Ishikawa (cell line): ENCODE data around the gene YAP1.

Experiments
- CEBPB ChIP-seq: IDR thresholded peaks from 2 replicates; pipeline ENCODE4 v1.6.1; 2012
- CREB1 ChIP-seq: IDR thresholded peaks from 2 replicates; pipeline ENCODE4 v1.6.1; 2012; ENCODE audit warnings: low read depth
- EGR1 ChIP-seq: IDR thresholded peaks from 2 replicates; pipeline ENCODE4 v1.6.1; 2012
- EP300 ChIP-seq: IDR thresholded peaks from 2 replicates; pipeline ENCODE4 v1.6.1; 2012; ENCODE audit warnings: borderline replicate concordance
- FOXM1 ChIP-seq: IDR thresholded peaks from 2 replicates; pipeline ENCODE4 v1.6.1; 2012; ENCODE audit warnings: low read depth, borderline replicate concordance
- NFIC ChIP-seq: IDR thresholded peaks from 2 replicates; pipeline ENCODE4 v1.6.1; 2012
- RAD21 ChIP-seq: IDR thresholded peaks from 2 replicates; pipeline ENCODE4 v1.6.1; 2012; ENCODE audit warnings: low read depth
- TAF1 ChIP-seq: IDR thresholded peaks from 2 replicates; pipeline ENCODE4 v1.6.1; 2012; ENCODE audit warnings: low read depth, mild to moderate bottlenecking
- TCF12 ChIP-seq: IDR thresholded peaks from 2 replicates; pipeline ENCODE4 v1.6.1; 2012; ENCODE audit warnings: low read depth
- TEAD4 ChIP-seq: IDR thresholded peaks from 2 replicates; pipeline ENCODE4 v1.6.1; 2012
- YY1 ChIP-seq: IDR thresholded peaks from 2 replicates; pipeline ENCODE4 v1.6.1; 2012; ENCODE audit warnings: low read depth
- ZBTB7A ChIP-seq: IDR thresholded peaks from 2 replicates; pipeline ENCODE4 v1.6.1; 2012; ENCODE audit warnings: low read depth
- TF ChIP-seq, protein P1 (sequence below): IDR thresholded peaks from 2 replicates; pipeline ENCODE4 v1.6.1; 2012
- TF ChIP-seq, protein P2 (sequence below): IDR thresholded peaks from 2 replicates; pipeline ENCODE4 v1.6.1; 2012
- TF ChIP-seq, protein P3 (sequence below): IDR thresholded peaks from 2 replicates; pipeline ENCODE4 v1.6.1; 2012; ENCODE audit warnings: low read depth, mild to moderate bottlenecking

The YAP1 gene

DNA sequence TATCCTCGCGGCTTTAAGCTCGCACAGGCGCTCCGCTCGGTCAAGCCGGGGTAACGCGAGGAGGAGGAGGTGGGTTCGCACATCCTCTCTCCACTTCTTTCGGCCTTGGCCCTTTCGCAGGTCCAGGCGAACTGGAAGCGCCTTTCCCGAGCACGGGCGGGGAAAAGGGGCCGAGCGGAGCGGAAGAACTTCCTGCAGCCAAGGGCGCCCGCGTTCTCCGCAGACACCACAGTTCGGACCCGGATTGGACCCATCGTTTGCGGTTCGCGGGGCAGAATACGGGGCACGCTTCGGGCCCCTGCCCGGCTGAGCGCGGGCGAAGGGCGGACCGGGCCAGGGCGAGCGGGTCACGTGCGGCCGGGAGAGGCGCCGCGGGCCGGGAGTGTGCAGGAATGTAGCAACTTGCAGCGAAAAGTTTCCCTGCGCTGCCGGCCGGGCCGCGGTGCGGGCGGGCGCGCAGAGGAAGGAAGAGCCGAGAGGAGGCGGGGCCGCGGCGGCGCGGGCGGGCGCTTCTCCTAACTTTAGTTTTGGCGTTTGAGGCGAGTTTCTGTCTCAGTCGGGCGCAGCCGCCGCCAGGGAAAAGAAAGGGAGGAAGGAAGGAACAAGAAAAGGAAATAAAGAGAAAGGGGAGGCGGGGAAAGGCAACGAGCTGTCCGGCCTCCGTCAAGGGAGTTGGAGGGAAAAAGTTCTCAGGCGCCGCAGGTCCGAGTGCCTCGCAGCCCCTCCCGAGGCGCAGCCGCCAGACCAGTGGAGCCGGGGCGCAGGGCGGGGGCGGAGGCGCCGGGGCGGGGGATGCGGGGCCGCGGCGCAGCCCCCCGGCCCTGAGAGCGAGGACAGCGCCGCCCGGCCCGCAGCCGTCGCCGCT is at the start of gene YAP1:
Gene YAP1, plus strand, starts transcription at position 552 of the 865 bp plus-strand sequence. CDS start 402 bp downstream, outside the sequence.
- TF ChIP-seq ZBTB7A (no peak), YY1 (peak; percentile 26; the same call in 1 of the 2 replicates), RAD21 (no peak), TAF1 (peak; percentile 60), EGR1 (peak; percentile 12), CEBPB (no peak), NFIC (peak; percentile 39; the same call in 1 of the 2 replicates), TEAD4 (peak; percentile 75), TCF12 (peak; percentile 13; the same call in 1 of the 2 replicates), EP300 (0 out of 2 replicates have a peak, but pooled peaks have one; percentile 40), CREB1 (no peak), FOXM1 (no peak)
- TF ChIP-seq, protein P1, sequence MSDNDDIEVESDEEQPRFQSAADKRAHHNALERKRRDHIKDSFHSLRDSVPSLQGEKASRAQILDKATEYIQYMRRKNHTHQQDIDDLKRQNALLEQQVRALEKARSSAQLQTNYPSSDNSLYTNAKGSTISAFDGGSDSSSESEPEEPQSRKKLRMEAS = peak; percentile 75; the same call in 1 of the 2 replicates
- TF ChIP-seq, protein P2, sequence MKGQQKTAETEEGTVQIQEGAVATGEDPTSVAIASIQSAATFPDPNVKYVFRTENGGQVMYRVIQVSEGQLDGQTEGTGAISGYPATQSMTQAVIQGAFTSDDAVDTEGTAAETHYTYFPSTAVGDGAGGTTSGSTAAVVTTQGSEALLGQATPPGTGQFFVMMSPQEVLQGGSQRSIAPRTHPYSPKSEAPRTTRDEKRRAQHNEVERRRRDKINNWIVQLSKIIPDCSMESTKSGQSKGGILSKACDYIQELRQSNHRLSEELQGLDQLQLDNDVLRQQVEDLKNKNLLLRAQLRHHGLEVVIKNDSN = peak; percentile 94
- TF ChIP-seq, protein P3, sequence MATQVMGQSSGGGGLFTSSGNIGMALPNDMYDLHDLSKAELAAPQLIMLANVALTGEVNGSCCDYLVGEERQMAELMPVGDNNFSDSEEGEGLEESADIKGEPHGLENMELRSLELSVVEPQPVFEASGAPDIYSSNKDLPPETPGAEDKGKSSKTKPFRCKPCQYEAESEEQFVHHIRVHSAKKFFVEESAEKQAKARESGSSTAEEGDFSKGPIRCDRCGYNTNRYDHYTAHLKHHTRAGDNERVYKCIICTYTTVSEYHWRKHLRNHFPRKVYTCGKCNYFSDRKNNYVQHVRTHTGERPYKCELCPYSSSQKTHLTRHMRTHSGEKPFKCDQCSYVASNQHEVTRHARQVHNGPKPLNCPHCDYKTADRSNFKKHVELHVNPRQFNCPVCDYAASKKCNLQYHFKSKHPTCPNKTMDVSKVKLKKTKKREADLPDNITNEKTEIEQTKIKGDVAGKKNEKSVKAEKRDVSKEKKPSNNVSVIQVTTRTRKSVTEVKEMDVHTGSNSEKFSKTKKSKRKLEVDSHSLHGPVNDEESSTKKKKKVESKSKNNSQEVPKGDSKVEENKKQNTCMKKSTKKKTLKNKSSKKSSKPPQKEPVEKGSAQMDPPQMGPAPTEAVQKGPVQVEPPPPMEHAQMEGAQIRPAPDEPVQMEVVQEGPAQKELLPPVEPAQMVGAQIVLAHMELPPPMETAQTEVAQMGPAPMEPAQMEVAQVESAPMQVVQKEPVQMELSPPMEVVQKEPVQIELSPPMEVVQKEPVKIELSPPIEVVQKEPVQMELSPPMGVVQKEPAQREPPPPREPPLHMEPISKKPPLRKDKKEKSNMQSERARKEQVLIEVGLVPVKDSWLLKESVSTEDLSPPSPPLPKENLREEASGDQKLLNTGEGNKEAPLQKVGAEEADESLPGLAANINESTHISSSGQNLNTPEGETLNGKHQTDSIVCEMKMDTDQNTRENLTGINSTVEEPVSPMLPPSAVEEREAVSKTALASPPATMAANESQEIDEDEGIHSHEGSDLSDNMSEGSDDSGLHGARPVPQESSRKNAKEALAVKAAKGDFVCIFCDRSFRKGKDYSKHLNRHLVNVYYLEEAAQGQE = no peak

DNA sequence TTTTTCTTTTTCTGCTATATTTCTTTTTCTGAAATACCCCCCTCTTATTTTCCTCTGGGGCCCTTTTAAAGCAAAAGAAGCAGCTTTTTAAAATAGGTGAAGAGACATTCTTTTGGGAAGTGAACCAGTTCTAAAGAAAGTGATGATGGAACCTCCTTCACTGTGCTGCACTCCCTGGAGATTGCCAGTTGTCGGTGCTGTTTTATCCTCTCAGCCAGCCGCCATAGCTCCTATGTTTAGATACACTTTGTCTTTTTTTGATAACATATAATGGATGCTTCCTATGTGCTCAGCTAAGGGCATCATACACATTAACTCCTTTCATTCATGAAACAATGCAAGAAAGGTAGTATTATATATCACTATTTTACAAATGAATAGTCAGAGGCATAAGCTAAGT is 49.0 kb upstream of the YAP1 start:
- peak; percentile 31; the same call in 1 of the 2 replicates for TF ChIP-seq RAD21
- TF ChIP-seq ZBTB7A = no peak

DNA sequence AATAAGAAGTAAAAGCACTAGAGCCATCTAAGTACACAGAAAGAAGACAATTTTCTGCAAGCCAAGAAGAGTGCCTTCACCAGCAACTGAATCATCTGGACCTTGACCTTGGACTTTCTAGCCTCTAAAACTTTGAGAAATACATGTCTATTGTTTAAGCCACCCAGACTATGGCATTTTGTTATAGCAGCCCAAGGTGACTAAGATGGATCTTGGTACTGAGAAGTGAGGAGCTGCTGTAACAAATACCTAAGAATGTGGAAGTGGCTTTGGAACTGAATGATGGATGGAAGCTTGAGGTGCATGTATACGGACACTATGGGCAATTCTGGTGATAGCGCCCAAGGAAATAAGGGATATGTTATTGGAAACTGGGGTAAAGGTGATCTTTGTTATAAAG is 48.1 kb upstream of the YAP1 start:
- no peak for TF ChIP-seq CEBPB
- TF ChIP-seq TCF12 = no peak
- no peak for TF ChIP-seq NFIC

DNA sequence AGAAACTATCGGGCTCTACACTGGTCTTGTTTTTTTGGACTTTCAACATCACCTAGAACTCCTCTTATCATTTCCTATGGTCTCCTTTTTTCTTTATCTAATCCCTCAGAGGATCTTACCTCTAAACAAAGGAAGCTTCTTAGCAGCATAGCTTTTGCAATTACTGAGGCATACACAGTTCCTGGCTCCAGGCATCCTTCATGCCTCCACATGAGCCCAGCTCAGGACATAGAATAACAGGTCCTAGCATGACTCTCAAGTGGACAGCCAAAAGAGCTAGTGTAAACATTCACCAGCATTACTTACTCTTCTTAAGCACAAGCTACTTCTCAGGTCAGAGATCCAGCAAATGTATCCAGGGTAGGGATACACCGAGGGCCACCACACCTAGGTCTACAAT is 45.9 kb upstream of the YAP1 start:
- TF ChIP-seq NFIC (no peak), RAD21 (no peak), TAF1 (no peak), FOXM1 (no peak), TCF12 (no peak), CREB1 (no peak), YY1 (no peak), EGR1 (no peak), EP300 (no peak)
- TF ChIP-seq, protein P3 = no peak
- TF ChIP-seq, protein P2 = no peak
- TF ChIP-seq, protein P1 = no peak

DNA sequence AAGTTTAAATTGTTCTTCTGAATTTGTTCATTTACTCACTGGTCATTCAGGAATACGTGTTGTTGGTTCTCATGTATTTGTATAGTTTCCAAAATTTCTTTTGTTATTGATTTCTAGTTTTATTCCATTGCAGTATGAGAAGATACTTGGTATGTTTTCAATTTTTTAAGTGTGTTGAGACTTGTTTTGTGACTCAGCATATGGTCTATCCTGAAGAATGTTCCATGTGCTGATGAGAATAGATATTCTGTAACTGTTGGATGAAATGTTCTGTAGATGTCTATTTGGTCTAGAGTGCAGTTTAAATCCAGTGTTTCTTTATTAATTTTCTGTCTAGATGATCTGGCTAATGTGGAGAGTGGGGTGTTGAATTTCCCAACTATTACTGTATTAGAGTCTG is 39.5 kb upstream of the YAP1 start:
- TF ChIP-seq EP300 = no peak
- TF ChIP-seq FOXM1 = no peak
- no peak for TF ChIP-seq CREB1
- no peak for TF ChIP-seq NFIC
- TF ChIP-seq RAD21 = no peak
- no peak for TF ChIP-seq CEBPB
- no peak for TF ChIP-seq YY1
- TF ChIP-seq, protein P2 = no peak
- TF ChIP-seq TCF12 = no peak
- no peak for TF ChIP-seq EGR1
- TF ChIP-seq ZBTB7A = no peak
- no peak for TF ChIP-seq TEAD4
